ENCODE measurements around the gene CLIP2.
A peak's percentile ranks its signal among the peaks of the same experiment; 100 is the strongest.

The CLIP2 gene

GRCh38 chr7:74449144-74449543 is 159.9 kb downstream of the CLIP2 start:
- no peak for DNase-seq

GRCh38 chr7:74449809-74450397 is 160.7 kb downstream of the CLIP2 start:
- peak; percentile 30 for DNase-seq

GRCh38 chr7:74452748-74453321 is 163.6 kb downstream of the CLIP2 start:
- peak; percentile 39 for DNase-seq

DNA sequence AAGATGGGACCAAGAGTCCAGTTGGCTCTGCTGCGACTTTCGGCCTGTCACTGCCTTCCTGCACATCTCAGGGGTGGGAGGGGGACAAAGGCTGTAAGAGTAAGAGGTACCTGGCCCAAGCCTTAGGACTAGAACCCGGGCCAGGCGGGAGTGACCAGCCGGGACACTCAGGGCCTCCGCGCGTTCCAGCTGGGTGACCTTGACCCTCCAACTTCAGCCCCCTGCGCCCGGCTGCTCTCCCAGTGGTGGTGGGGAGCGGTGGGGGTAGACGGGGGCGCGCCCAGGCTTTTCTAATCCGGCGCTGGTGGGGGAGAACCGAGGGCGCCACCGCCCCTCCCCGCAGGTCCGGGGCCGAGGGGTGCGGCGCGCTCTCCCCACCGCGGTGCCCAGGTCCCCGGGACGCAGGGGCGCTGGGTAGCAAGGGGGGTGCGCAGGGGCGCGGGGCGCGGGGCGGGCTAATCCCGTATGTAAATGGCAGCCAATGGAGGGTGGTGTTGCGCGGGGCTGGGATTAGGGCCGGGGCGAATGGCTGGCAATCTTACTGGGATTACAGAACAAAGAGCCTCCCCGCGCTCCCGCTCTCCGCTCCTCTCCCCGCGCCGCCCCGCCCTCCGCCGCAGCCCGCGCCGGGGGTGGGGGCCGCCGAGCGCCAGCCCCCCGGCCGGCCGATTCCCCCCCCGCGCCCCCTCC is 164.3 kb downstream of the CLIP2 start, which contains the start of gene GTF2IRD1:
Gene GTF2IRD1, plus strand, starts transcription at position 585 of the 690 bp plus-strand sequence. CDS start 54,175 bp downstream, outside the sequence.
- DNase-seq, result peak; percentile 68

GRCh38 chr7:74454021-74454924 is 165.1 kb downstream of the CLIP2 start:
- no peak for DNase-seq

GRCh38 chr7:74454925-74455288 is 165.7 kb downstream of the CLIP2 start:
- DNase-seq, result no peak

DNA sequence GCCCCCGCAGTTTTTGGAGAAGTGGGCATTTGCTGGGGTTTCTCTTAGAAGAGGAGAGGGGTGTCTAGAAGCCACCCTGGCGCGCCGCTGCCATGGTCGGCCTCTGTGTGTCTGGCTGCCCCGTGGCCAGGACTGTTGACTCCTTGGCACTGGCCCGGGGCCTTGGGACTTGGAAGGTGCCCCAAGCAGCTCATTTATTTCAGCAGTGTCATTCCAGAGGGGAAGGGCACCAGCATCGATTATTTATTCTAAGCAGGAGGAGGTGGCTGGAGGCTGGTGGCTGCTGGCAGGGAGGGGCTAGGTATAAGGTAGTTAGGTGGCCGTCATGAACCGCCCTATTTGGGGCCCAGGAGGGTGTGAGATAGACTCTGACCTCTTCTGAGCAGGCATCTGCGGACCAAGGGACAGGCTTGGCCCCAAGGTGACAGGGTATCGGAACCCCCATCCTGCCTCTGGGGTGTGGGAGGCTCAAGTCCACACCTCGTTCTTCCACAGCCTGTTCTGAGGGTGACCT is 166.1 kb downstream of the CLIP2 start:
- DNase-seq, result no peak
